Measurements from ENCODE around the gene PROSER1. TPM values are rescaled to one million over a fixed set of nuclear protein-coding genes. Genes with fewer than 3 reads are reported as not detected.

PROSER1 gene
- total and polyA plus RNA-seq, 2 donors from 2014 or later = 9.0 to 26.3 TPM

DNA sequence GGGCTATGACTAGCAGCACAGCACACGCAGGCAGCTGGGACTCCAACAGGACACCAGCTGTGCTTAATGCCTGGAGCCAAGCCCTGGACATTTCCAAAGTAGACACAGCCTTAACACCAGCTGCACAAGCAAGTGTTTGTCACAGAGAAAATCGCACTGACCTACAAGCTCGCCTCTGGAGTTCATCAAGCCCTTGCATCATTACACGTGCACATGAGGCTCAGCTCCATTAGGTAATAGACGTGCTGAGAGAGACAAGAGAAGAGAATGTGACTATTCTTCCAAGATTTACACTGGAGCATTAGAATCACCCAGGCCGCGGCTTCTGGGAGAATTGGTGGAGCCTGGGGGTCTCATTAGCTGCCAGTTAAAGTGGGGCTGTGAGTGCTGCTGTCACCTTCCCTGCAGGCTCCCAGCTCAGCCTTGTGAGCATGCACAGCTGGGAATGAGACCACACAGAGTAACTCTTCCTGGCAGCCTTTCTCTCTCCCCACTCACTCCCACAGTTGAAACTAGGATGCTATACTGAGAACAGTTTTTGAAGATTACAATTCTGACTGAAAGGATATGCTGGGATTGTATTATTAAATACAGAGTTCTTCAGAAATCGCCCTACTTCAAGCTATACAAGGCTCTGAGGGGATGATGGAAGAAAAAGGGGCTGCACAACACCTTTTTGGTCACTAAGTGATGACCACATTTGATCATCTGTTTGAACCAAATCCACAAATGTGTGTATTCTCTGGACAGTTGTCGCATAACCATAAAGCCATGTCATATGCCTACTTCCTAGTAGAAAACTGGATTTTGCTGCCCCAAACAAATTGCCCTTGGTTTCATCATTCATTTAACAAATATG is 57.8 kb downstream of the PROSER1 start:
- DNase-seq = peak in 4 of 5 donors; percentile 19 to 76 (median 32)

DNA sequence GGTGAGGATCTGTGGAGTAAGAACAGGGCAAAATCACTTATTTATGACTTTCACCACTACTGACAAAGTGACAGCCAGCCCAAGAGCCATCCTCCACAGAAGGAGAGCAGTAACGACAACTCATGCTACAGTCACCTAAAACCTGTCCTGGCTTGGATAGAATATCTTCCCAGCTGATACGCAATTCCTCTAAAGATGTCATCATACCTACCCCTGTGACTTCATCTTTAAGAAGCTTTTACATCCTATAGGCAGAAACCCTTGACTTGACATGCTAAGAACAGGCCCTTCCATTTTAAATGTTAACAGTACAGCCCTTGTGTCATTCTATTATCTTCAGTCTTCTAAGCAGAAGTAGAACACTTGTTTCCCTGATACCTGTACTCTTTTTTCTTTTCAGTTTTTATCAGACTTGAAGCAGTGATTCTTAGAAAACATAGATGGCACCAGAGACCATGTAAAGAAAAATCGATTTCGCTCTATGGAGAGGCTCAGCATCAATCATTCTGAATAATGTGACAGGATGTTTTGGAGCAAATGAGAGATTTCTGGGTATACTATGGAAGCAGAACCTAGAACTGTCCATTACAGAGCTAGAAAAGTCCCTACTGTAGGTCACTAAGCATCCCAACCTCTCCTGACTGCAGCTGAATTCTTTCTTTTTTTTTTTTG is 67.4 kb downstream of the PROSER1 start:
- H3K27me3 ChIP-seq (ENCODE audit: control insufficient read depth, insufficient read depth, low read length) = no peaks in the 10 kb centered on the region
- no peaks in the 10 kb centered on the region for H3K9me3 ChIP-seq (ENCODE audit: control insufficient read depth in 2 of 3, insufficient read depth in 1 of 3, low read length in 3 of 3)
- no peak for TF ChIP-seq CTCF (IDR thresholded peaks at IDR 0.05; ENCODE audit: borderline replicate concordance, extremely low read depth, insufficient read depth)
- DNase-seq = no peak
- no peak overlapping the region for H3K9ac ChIP-seq (ENCODE audit: low read length in 3 of 3)
- H3K27ac ChIP-seq (ENCODE audit: low read depth in 2 of 2, low read length in 2 of 2) = no peak overlapping the region
- intact Hi-C loops (cut with DNase I) = no loop called here
- no peaks in the 10 kb centered on the region for H3K4me1 ChIP-seq (ENCODE audit: control insufficient read depth in 2 of 3, insufficient read depth in 2 of 3, low read depth in 1 of 3, low read length in 3 of 3)
- H3K4me3 ChIP-seq (ENCODE audit: low read length in 3 of 3) = no peak overlapping the region
- no peak for FAIRE-seq
- H3K36me3 ChIP-seq (ENCODE audit: control insufficient read depth in 2 of 3, insufficient read depth in 3 of 3, low read length in 3 of 3) = no peaks in the 10 kb centered on the region

More for the DNA sequence above, 57.8 kb downstream of the PROSER1 start:
- H3K9me3 ChIP-seq (ENCODE audit: control insufficient read depth in 2 of 3, insufficient read depth in 1 of 3, low read length in 3 of 3) = peaks cover 0 to 4% (median 3%) of the 10 kb centered on the region in 3 donors
- no peaks in the 10 kb centered on the region for H3K4me1 ChIP-seq (ENCODE audit: control insufficient read depth in 2 of 3, insufficient read depth in 2 of 3, low read depth in 1 of 3, low read length in 3 of 3)
- H3K36me3 ChIP-seq (ENCODE audit: control insufficient read depth in 2 of 3, insufficient read depth in 3 of 3, low read length in 3 of 3) = no peaks in the 10 kb centered on the region
- no peak for FAIRE-seq
- no peak overlapping the region for H3K4me3 ChIP-seq (ENCODE audit: low read length in 3 of 3)
- H3K27me3 ChIP-seq (ENCODE audit: control insufficient read depth, insufficient read depth, low read length) = no peaks in the 10 kb centered on the region
- H3K9ac ChIP-seq (ENCODE audit: low read length in 3 of 3) = no peak overlapping the region
- H3K27ac ChIP-seq (ENCODE audit: low read depth in 2 of 2, low read length in 2 of 2) = no peak overlapping the region
- intact Hi-C loops (cut with DNase I) = no loop called here
- TF ChIP-seq CTCF (IDR thresholded peaks at IDR 0.05; ENCODE audit: borderline replicate concordance, extremely low read depth, insufficient read depth) = no peak

- TF ChIP-seq CTCF (IDR thresholded peaks at IDR 0.05; ENCODE audit: borderline replicate concordance, extremely low read depth, insufficient read depth) = no peak
- intact Hi-C loops (cut with DNase I) = no loop called here
- FAIRE-seq = no peak
- H3K9me3 ChIP-seq (ENCODE audit: control insufficient read depth in 2 of 3, insufficient read depth in 1 of 3, low read length in 3 of 3) = no peaks in the 10 kb centered on the region
- no peak overlapping the region for H3K9ac ChIP-seq (ENCODE audit: low read length in 3 of 3)
- H3K4me1 ChIP-seq (ENCODE audit: control insufficient read depth in 2 of 3, insufficient read depth in 2 of 3, low read depth in 1 of 3, low read length in 3 of 3) = no peaks in the 10 kb centered on the region
- H3K27ac ChIP-seq (ENCODE audit: low read depth in 2 of 2, low read length in 2 of 2) = no peak overlapping the region
- no peak for DNase-seq
- H3K4me3 ChIP-seq (ENCODE audit: low read length in 3 of 3) = no peak overlapping the region
- no peaks in the 10 kb centered on the region for H3K27me3 ChIP-seq (ENCODE audit: control insufficient read depth, insufficient read depth, low read length)
- no peaks in the 10 kb centered on the region for H3K36me3 ChIP-seq (ENCODE audit: control insufficient read depth in 2 of 3, insufficient read depth in 3 of 3, low read length in 3 of 3)
Measured at GRCh38 chr13:38969187-38969586, 68.7 kb downstream of the PROSER1 start.

Data from kidney (tissue), 14 donors.